ENCODE results near the gene PTK7. TPM values are rescaled to one million over a fixed set of nuclear protein-coding genes. Genes with fewer than 3 reads are reported as not detected.
"Not testable (repeated sequence)": the region's sequence is repeated elsewhere in the genome, so short reads cannot be mapped to it uniquely, and the experiment has no call there.

The PTK7 gene
- total and polyA plus RNA-seq, 2 donors (not counting 3 experiments of a cell fraction or from before 2014, with no cell fraction given), result 41.9 to 65.6 TPM

DNA sequence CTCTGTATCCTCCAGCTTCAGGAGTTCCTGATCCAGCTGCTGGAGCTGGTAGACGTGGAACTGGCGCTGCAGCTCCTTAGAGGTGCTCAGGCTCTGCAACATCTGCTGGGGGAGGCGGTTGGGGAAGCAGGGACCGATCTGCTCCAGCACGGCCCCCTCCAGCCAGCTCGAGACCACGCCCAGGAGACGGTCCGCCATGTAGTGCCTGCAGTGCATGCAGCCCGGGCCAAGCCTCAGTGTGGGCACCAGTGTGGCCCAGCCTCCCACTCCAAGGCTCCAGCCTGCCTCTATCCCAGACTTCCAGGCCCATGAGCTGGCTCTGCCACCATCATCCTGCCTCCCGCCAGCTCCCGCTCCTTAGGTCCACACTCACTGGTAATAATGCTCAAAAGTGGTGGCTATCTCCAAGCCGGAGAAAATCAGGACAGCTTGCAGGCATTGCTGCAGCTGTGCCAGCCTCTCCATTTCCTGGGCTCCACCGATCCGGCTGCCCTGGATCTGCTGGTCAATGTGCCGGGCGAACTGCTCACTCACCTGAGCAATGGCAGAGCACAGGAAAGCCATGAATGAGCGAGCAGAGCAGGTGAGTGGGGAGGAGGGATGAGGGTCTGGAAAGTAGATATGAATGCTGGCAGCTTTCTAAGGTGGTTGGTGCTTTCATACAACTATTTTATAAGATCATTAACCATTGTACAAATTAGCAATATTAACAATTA lies 35.4 kb upstream of the PTK7 start:
- Histone ChIP-seq H3K4me1 (ENCODE audit: control insufficient read depth, extremely low read depth, insufficient read depth, low read length) (no peaks in the 10 kb centered on the region), H3K9me1 (replicated peaks; ENCODE audit: control insufficient read depth, extremely low read depth, insufficient read depth, low read length) (no peaks in the 10 kb centered on the region), H2AFZ (ENCODE audit: low read depth, low read length) (no peak overlapping the region), H4K20me1 (replicated peaks; ENCODE audit: control insufficient read depth, extremely low read depth, insufficient read depth, low read length) (no peaks in the 10 kb centered on the region), H3K9ac (replicated peaks; ENCODE audit: extremely low read depth, insufficient read depth, low read length) (no peak overlapping the region), H3K4me3 (replicated peaks in 1 of 3; ENCODE audit: insufficient read depth in 1 of 3, low read depth in 1 of 3, low read length in 3 of 3) (no peak overlapping the region), H3K4me2 (ENCODE audit: insufficient read depth, low read length) (no peak overlapping the region), H3K27ac (ENCODE audit: insufficient read depth, low read depth, low read length) (no peak overlapping the region), H3K79me2 (ENCODE audit: control insufficient read depth, insufficient read depth, low read length) (no peaks in the 10 kb centered on the region), H3K36me3 (ENCODE audit: control insufficient read depth in 2 of 2, extremely low read depth in 1 of 2, insufficient read depth in 2 of 2, low read length in 2 of 2) (peaks cover 5 to 55% of the 10 kb centered on the region in 2 experiments), H3K9me3 (replicated peaks; ENCODE audit: control insufficient read depth, insufficient read depth, low read length) (no peaks in the 10 kb centered on the region), H3K27me3 (ENCODE audit: control insufficient read depth in 2 of 2, insufficient read depth in 2 of 2, low read length in 2 of 2) (no peaks in the 10 kb centered on the region)
- no TSS peak for BruUV-seq (replicated peaks)
- dilution Hi-C loops (cut with MboI; ENCODE audit: extremely low pct_ligation_motif_present, low sequenced_read_pairs), result no loop called here
- TF ChIP-seq FOS (IDR thresholded peaks at IDR 0.05; ENCODE audit: borderline replicate concordance, insufficient read depth, low read length), result no peak
- no peak for TF ChIP-seq CTCF (IDR thresholded peaks at IDR 0.05; ENCODE audit: extremely low read depth in 1 of 2, insufficient read depth in 1 of 2, low read depth in 1 of 2, low read length in 2 of 2)
- TF ChIP-seq, protein P1, sequence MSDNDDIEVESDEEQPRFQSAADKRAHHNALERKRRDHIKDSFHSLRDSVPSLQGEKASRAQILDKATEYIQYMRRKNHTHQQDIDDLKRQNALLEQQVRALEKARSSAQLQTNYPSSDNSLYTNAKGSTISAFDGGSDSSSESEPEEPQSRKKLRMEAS (IDR thresholded peaks at IDR 0.05; ENCODE audit: insufficient read depth, insufficient read length), result no peak
- no peak for TF ChIP-seq JUN (IDR thresholded peaks at IDR 0.05; ENCODE audit: borderline replicate concordance, insufficient read depth, insufficient read length, low read depth)
- TF ChIP-seq MYC (IDR thresholded peaks at IDR 0.05; ENCODE audit: low read depth, low read length), result no peak
- TF ChIP-seq EZH2 (IDR thresholded peaks at IDR 0.05; ENCODE audit: borderline replicate concordance, low read depth, low read length, severe bottlenecking), result no peak
- TF ChIP-seq GATA2 (IDR thresholded peaks at IDR 0.05; ENCODE audit: insufficient read depth, insufficient read length, low read depth, low read length), result no peak
- no peak for TF ChIP-seq POLR2A (IDR thresholded peaks at IDR 0.05; ENCODE audit: low read depth, low read length)
- no peak for TF ChIP-seq POLR2AphosphoS5 (IDR thresholded peaks at IDR 0.05; ENCODE audit: insufficient read depth, low read depth, low read length)
- FAIRE-seq, result no peak
- CTCF ChIA-PET, result interaction anchor here (0.6 to 1.2 kb wide), 2 partner anchors 9 to 259 kb away, joined by 3 read pairs; partner anchors contain the start of gene BICRAL
- no peak for DNase-seq (ENCODE audit: low read depth, low spot score)
- intact Hi-C loops (cut with micrococcal nuclease), result no loop called here
- POLR2A ChIA-PET, result no interaction called here

DNA sequence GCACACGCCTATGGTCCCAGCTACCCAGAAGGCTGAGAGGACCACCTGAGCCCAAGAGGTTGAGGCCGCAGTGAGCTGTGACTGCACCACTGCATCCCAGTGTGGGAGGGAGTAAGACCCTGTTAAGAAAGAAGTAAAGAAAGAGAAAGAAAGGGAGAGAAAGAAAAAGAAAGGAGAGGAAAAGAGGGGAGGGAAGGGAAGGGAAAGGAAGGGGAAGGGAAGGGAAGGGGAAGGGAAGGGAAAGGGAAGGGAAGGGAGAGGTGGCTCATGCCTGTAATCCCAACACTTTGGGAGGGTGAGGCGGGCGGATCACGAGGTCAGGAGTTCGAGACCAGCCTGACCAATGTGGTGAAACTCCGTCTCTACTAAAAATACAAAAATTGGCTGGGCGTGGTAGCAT lies 34.6 kb upstream of the PTK7 start:
- H3K4me2 ChIP-seq (ENCODE audit: insufficient read depth, low read length); BruUV-seq (replicated peaks); H3K9ac ChIP-seq (replicated peaks; ENCODE audit: extremely low read depth, insufficient read depth, low read length); DNase-seq (ENCODE audit: low read depth, low spot score); H3K4me3 ChIP-seq (replicated peaks in 1 of 3; ENCODE audit: insufficient read depth in 1 of 3, low read depth in 1 of 3, low read length in 3 of 3); H3K9me1 ChIP-seq (replicated peaks; ENCODE audit: control insufficient read depth, extremely low read depth, insufficient read depth, low read length); intact Hi-C loops (cut with micrococcal nuclease); H3K9me3 ChIP-seq (replicated peaks; ENCODE audit: control insufficient read depth, insufficient read depth, low read length); dilution Hi-C loops (cut with MboI; ENCODE audit: extremely low pct_ligation_motif_present, low sequenced_read_pairs); H4K20me1 ChIP-seq (replicated peaks; ENCODE audit: control insufficient read depth, extremely low read depth, insufficient read depth, low read length); H3K4me1 ChIP-seq (ENCODE audit: control insufficient read depth, extremely low read depth, insufficient read depth, low read length); H3K27ac ChIP-seq (ENCODE audit: insufficient read depth, low read depth, low read length); H2AFZ ChIP-seq (ENCODE audit: low read depth, low read length); FAIRE-seq; H3K27me3 ChIP-seq (ENCODE audit: control insufficient read depth in 2 of 2, insufficient read depth in 2 of 2, low read length in 2 of 2); H3K79me2 ChIP-seq (ENCODE audit: control insufficient read depth, insufficient read depth, low read length): not testable (repeated sequence)
- ChIA-PET CTCF (interaction anchor here (1.1 kb wide), 1 partner anchor 102 kb away, joined by 3 read pairs; no protein-coding TSS in a partner anchor), POLR2A (interaction anchor here (0.6 kb wide), 1 partner anchor 240 kb away, joined by 3 read pairs; no protein-coding TSS in a partner anchor)
- H3K36me3 ChIP-seq (ENCODE audit: control insufficient read depth in 2 of 2, extremely low read depth in 1 of 2, insufficient read depth in 2 of 2, low read length in 2 of 2), result peaks cover 5 to 57% of the 10 kb centered on the region in 2 experiments
